ENCODE measurements around the gene CAMK2A.
"Not testable (repeated sequence)": the region's sequence is repeated elsewhere in the genome, so short reads cannot be mapped to it uniquely, and the experiment has no call there.

Gene CAMK2A

DNA sequence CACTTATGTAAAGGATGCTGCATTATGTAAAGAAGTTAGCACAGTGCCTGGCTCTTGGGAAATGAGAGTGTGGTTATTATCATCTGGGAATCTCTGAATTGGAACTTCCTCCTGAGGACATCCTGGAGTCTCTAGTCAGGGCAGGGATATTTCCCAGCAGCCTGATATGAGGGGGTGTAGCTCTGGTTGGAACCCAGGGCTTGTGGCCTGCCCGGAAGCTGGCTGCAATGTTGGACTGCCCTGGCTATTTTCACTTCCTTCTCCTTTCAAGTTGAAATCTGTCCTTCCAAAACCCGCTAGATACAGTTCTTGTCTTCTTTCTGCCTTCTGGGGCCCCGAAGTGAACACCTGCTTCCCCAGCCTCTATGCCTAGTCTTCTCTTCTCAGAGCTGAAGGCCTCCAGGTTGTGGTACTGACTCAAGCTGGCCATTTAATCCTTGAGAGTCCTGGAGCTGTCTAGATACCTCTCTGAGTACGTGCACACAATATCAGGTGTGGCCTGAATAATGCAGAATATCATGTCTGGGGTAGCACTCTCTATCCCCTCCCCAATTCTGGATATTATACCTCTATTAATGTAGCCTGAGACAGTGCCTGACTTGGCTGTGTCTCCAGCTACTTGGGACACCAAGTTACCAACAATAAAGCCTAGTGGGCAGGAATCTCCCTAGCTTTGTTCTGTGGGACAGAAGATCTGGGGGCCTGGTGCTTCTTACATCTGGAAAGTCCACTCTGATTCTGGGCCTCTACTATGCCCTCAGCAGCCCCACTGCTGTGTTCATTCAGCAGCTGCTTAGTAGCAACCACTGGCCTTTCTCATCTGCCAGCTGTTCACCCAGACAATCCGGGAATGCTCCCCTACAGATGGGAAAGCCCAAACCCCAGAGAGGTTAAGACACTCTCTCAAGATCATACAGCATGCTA, 54.7 kb downstream of the CAMK2A start:
- DNase-seq, result no peak

DNA sequence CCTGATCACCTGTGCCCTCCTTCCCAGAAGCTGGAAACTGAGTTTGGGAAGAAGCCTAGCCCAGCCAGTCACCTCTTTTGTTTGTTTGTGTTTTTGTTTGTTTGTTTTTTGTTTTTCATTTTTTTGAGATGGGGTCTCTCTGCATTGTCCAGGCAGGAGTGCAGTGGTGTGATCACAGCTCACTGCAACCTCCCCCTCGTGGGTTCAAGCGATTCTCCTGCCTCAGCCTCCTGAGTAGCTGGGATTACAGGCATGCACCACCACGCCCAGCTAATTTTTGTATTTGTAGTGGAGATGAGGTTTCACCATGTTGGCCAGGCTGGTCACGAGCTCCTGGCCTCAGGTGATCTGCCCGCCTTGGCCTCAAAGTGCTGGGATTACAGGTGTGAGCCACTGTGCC, 55.9 kb downstream of the CAMK2A start:
- DNase-seq, result not testable (repeated sequence)

DNA sequence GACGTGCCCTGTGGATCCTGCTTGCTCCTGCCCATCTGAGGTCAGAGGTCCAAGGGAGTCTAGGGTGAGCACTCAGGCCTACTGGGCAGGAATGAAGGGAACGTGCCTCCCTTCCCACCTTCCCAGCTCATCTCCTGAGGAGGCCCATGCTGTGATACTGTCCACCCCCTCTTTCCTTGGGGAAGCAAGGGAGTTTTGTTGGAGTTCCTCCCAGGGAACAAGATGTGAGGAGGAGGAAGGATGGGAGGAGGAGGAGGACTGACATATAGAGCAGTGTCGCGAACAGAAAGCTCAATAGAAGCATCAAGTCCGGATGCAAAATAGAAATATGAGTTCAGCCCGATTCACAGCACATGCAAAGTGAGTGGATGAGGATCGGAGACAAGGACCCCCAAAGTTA, 58.7 kb downstream of the CAMK2A start:
- DNase-seq, result no peak

DNA sequence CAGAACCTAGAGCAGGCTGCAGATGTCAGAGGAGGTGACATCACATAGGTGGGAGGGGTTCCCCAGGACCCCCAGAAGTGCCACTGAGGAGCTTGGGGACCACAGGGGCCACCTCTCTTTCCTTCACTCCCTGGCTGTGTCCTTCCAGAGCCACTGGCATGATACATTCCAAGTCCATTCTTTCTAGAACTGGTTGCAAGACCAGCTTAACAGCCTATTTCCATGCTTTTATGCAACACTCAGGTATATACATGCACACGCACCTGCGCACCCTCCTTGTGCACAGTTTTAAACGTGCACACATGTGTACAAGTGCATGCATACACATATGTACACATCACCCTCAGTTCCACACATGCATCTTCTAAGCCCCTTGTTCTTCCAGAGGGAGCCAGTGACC, 60.0 kb downstream of the CAMK2A start:
- no peak for DNase-seq

DNA sequence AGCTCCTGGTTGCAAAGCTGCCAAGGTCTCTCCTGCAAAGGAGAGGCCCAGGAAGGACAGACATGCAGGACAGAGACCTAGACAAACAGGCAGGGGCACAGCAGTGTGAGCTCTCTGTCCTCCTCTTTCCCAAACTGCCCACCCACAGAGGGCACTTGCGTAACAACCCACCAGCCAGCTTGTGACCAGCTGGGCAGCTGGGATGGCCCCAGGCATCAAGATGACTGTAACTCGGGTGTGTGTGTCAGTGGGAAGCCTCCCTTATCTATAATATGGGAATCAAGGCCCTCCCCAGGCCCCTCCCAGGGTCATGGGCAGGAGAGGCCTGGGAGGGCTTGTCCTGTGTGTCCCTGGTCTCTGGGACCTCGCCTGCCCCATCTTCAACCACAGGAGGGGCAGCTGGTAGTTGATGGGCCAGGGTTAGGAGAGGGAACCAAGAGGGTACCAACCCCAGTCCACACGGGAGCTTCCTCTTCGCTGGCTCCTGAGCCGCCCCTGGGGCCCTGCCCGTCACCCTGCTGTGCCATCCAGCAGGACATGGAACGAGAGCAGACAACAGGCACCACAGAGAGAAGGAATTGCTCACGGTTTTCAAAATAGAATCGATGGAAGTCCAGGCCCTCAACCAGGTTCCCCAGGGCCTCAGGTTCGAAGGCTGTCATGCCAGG, 61.8 kb downstream of the CAMK2A start:
- DNase-seq, result no peak

DNA sequence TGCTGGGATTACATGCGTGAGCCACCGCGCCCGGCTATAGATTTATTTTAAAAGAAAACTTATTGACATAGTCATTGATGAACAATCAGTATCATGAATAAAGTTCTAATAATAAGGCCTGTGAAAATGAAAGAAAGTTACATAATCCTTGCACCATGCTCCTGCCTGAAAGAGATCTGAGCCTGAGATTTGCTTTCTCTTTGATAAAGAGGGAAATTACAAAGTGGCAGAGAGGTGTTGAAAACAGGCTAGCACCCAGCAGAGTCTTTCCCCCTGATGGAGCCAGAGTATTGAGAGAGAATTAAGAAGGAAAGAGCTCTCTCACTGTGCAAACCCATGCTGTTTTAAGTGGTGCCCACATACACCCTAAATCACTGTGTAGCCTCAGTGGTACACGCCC, 62.5 kb downstream of the CAMK2A start:
- DNase-seq, result no peak

DNA sequence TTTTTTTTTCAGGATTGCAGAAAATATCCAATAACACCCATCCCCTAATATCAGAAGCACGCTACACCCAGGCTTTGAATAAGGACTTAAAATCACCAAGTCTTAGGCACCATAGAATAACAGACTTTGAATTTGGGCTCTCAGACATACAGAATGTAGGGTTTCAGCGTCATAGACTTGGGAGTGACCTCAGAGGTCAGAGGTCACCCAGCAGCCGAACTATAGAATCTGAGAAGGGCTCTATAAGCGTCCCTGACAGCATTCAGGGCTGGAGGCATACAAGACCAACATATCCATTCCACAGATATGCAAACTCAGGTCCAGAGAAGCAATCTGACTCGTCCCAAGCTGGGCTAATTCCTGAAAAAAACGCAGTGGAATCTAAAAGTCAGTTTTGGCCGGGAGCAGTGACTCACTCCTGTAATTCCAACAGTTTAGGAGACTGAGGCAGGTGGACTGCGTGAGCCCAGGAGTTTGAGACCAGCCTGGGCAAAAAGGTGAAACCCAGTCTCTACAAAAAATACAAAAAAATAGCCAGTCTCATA, 65.0 kb downstream of the CAMK2A start:
- DNase-seq, result no peak

DNA sequence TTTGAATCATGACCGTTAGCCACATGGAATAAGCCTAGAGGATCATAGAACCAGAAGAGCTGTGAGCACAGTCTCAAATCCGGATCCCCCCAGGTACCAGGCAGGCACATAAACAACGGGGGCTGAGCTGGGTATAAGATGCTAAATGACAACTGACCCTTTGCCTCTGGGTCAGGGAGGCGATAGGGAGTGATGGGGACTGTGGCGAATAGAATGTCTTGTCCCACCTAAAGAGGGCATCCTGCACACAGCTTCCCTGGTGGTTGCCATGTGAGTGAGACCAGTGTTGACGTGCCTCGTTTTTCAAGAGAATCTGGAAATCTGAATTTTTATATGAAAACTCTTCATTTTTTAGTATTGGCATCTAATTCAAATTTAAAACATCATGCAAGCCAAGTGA, 66.1 kb downstream of the CAMK2A start:
- DNase-seq, result no peak

DNA sequence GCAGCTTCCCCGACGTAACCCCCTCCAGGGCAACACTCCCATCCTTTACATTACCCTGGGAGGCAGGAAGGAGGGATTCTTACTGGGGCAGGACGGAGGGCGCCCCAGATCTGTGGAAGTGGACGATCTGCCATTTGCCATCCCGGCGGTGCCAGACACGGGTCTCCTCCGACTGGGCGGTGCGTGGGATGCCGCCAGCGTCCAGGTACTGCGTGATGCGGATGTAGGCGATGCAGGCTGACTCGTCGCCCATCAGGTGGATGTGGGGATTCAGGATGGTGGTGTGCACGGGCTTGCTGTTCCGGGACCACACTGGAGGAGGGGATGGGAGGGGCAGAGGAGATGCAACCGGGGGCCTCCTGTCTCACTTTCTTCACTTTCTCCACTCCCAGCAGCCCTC, 66.7 kb downstream of the CAMK2A start:
- no peak for DNase-seq

DNA sequence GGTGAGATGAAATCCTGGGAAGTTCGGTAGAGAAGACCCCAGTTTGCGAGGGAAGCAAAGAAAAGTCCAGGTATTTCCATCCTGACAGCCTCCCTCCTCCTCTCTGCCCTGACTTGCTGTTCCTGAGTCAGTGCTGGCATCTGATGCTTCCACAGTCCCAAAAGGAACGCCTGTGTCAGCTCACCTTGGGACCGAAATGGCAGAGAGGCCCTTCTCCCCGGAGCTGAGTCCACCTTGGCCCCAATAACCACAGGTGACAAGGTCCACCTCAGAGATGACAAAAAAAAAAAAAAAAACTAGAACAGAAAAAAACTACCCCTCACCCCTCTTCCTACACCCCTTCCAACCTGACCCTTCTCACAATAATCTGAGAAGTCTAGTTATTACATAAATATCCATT, 68.1 kb downstream of the CAMK2A start:
- no peak for DNase-seq

DNA sequence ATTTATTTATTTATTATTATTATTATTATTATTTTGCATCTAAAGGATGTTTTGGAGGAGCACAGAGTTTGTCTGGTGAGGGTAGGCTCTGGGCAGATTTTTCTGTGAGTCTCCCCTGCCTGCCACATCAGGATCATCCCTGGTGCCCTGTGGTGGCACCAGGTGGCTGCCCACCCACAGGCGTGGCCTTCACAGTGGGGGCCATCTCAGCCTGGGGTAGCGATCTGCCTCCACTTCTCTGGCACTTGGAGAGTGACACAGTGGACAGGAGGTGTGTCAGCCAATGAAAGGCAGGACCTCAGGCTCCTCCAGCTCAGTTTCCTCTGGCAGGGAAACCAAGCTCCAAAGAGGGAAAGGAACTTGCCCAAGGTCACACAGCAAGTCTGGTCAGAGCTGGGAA, 69.7 kb downstream of the CAMK2A start:
- no peak for DNase-seq

DNA sequence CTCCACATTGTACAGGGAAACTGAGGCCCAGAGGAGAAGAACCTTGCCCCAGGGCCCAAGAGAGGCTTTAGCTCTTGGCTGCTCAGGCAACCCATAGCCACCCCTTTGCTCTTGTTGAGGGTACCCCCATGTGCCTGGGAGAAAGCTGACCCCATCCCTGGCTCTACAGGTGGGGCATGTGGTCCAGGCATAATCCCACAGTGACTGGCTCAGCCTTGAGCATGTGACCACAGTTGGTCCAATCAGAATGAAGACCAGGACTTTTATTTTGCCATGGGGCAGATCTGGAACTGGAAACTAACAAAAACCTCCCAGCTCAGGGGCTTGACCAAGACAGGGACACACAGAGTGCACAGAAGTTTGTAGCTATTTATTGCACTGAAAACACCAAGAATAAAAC, 70.4 kb downstream of the CAMK2A start:
- DNase-seq, result no peak

DNA sequence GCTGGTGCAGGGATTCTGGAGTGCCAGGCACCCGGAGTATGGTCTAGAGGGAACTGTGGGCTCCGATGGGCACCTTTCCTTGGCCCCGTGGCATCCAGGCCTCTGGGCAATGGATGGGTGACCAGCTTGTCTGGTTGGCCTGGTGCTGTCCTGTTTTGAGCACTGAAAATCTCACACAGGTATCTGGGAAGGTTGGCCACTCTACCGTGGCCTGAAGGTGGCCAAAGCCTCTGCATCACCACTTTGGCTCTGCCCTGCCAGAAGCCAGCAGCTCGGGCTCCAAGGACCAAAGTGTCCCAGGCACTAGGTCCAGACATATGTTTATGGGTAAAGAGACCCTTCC, 70.9 kb downstream of the CAMK2A start:
- no peak for DNase-seq

DNA sequence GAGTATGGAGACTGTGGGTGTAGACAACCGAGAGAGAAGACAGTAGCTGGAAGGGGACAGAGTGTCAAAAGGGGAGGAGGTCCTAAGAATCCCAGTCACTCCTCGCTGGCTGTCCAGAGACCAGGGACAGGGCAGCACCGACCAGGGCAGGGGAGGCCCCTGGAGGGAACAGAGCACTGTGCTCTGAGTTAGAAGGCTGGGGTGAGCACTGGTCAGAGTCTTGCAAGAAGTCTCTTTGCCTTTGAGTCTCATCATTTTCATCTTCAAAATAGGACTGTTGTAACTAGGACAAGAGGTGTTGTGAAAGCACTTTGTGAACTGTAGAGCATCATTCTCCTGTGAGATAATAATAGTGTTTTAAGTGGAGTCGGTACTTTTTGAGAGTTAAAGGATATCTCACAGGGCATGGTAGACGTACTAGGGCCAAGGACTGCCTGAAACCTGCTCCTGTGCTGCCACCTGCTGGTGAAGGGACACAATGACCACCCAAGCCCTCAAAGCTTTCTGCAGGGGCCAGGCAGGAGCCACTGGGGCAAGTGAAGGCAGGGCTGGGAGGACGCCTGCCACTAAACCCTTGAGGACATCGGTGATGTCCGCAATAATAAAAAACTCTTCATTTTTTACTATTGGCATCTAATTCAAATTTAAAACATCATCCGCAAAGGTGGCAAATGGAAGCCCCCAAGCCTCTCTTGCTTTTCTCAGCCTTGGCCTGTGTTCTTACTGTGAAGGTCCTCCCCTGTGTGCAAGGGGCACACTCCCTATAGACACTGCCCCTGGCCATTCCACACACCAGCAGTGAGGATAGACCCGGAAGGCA, 71.5 kb downstream of the CAMK2A start:
- peak; percentile 87 for DNase-seq

DNA sequence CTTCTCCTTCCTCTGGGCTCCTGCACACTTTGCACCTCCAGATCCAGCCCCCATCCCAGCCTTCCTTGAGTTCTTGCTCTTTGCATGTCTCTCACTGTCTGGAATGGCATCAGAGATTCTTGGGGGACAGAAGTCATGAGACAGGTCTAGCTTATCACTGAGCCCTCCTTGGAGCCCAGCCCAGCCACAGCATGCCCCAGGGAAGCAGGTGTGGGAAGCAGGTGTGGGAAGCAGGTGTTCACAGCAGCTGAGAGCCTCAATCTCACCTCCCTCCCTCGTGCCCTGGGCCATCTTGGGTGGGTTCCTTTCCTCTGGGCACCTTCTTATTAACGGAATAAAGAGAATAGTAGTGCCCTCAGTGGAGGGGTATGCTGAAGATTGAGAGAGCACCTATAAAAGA, 72.5 kb downstream of the CAMK2A start:
- DNase-seq, result no peak

DNA sequence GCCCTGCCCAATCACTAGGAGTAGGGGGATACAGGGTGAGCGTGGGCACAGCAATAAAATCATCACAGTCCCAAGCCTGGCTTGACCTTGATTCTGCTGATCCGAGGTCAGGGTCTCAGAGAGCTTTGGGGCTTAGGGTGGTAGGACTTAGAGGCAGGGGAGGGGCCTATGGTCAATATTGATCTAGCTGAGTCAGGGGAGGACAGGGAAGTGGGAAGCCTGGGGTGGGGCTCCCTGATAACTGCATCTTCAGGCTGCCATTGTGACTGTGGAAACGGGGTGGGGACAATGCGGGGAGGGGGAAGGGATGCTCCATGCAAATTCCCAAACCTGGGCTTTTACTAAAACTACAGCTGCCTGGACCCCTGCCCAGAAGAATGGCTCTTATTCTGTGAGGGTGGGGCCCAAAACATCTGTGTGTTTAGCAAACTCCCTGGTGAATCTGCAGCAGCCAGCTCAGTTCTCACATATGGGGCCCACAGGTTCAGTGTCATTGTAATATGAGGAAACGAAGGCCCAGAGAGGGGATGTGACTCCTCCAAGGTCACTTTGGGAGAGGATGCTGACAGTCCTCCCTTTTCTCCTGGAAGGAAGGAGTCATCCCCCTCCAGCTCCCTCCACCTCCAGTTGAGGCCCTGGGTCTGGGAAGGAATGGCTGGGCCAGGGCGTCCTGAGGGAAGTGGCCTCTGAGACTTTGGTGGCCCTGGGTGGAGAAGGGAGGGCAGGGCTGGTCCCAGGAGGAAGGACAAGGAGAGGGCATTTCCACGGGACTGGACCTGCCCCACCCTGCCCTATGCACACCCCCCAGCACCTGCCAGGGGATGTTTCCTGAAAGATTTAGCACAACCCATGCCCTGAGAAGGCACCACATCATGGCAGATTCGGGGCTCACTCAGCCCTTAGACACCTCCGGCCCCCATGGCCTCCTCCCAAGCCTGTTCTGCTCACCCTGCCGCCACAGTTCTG, 73.3 kb downstream of the CAMK2A start:
- DNase-seq, result no peak

DNA sequence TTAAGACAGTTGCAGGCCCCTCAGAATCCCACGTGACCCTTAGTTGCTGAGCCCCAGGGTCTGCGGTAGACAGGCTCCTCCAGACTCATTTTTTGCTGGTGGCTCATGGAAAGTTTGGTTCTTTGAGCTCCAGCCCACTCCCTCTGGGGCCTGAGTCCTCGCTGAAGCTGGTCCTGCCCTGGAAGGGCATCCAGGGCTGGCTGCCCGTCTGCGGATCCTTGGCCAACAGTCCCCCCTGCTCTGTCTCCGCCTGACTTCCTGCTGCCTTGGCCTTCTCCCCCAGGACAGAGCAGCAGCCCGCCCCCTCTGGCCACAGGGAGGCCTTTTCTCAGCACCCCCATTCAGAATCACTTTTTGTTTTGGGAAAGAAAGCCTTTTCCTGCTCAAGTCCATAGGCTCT, 75.3 kb downstream of the CAMK2A start:
- DNase-seq, result no peak

DNA sequence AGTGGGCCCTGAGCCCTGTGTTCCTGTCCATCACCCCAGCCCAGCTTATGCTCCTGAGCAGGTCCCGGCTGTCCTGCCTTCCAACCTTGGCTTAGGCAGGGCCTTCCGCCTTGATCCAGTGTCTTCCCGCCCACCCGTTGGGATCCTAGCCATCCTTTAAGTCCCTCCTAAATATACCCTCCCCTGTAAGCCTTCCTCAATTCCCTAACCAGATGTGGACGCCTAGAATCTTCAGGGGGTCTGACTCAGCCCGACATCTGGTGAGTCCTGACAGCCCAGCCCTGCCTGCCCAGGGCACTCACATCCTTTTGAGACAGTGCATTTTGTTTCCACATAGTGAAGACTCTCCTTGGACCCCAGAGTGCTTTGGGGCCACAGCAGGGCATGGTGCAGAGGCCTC, 76.0 kb downstream of the CAMK2A start:
- DNase-seq, result no peak

DNA sequence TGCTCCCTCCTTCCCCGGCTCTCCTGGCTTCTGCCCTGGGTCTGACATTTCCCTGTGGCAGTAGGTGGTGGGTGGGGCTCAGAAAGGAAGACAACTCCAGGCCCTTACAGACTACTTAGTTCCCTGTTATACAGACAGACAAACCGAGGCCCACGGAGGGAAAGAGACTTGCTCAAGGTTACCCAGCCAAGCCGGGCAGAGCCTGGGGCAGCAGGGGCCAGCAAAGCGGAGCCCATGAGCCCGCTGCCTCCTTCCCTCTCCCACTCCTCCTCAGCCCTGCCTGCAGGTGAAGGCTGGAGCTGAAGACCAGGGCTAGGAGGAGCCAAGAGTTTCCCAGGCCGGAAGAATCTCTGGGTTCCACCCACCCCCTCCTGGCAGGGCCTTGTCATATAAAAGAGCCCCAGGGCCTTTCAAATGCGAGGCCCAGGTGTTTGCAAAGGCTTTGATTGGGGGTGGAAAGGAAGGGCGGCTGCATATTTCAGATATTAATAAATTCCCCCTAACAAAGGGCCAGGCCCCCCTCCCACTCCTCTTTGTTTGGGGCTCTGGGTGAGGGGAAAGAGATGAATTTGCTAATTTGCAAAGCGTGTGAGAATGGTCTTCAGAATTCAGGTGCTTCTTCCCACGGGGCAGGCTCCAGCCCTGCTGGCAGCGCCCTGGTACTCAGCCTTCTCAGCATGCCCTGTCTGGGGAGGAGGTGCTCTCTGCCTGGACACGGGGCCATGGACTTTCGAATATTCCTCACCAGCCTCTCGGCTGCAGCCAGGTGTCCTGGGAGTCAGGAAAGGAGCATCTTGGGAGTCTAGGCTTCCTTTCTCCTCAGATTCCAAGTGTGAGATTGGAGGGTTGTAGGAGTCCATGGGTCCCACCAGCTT, 78.2 kb downstream of the CAMK2A start:
- no peak for DNase-seq

DNA sequence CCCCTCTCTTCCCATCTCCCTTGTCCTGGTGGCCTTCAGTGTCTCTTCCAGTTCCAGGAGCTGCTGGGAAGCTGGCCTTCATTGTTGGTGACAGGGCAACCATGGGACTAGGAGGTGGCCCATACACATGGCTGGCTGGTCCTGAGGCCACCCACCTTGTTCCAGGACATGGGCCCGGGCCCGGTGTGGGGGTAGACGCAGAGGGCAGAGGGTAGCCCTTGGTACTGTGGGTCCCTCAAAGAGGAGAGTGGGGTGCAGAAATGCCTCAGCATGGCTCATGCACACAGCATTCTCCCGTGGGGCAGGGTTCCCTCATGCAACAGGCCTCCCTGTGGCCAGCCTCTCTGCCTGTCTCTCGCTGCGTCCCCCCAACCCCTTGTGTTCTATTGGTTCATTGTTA, 78.9 kb downstream of the CAMK2A start:
- no peak for DNase-seq

DNA sequence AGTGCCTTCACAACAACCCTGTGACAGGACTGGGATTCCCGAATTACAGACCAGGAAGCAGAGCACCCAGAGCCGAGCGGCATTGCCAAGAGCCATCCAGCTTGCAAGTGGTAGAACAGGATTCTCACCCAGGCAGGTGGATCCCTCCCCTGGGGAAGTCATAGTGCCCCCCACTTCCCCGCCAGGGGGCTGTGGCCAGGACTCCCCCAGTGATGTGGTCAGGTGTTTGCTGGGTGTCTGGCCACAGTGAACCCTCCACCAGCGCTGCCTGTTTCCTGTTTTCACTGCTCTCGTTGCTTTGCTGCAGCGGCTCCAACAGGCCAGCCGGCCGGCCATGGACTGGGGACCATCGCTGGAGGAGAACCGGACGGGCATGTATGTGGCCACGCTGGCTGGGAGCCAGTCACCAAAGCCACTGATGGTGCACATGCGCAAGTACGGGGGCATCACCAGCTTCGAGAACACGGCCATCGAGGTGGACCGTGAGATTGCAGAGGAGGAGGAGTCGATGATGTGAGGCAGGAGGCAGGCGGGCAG, 80.4 kb downstream of the CAMK2A start:
- DNase-seq, result peak; percentile 11
